Stimulated activated naive CD4-positive, alpha-beta T cell treated with Interleukin-2 at 50 U/mL for 16 hours (primary cell): ENCODE results near the gene ADGRB3.

Source experiments
- DNase-seq: peaks from one replicate; lab custom pipeline; 2025; lab: John Stamatoyannopoulos, UW

ADGRB3 gene

DNA sequence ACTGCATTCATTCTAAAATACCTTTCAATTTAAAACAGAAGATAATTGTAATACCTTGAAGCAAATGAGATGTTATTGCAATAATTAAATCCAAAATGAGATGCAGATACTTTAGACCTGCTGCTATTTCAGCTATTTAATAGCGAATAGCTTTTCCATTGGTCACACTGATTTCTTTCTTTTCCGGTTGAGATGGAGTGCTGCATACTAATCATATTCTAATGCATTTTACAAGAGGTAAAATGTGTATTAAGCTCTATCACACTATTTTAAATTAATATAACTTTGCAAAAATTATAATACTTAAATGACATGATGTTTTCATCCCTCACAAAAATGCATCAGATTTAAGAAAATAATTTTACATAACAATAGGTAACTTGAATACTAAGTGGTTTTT lies 74.0 kb downstream of the ADGRB3 start:
- DNase-seq: no peak

DNA sequence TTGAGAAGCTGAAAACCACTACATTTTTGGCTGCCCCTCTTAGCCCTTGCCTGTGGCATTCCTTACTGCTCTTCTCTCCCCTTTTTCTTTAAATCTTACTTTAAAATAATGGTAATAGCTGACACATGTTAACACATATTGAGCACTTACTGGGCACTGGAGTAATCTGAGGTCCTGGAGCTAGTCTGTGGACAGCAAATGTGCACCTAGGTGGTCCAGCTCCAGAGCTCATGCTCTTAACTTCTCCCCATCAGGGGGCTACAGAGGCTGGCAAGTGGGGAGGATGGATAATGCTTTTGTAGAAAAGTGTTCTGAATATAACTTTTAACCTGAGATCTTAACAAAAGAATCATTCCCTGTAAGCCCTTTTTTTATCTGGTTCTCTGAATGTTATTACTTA lies 74.8 kb downstream of the ADGRB3 start:
- DNase-seq: no peak

DNA sequence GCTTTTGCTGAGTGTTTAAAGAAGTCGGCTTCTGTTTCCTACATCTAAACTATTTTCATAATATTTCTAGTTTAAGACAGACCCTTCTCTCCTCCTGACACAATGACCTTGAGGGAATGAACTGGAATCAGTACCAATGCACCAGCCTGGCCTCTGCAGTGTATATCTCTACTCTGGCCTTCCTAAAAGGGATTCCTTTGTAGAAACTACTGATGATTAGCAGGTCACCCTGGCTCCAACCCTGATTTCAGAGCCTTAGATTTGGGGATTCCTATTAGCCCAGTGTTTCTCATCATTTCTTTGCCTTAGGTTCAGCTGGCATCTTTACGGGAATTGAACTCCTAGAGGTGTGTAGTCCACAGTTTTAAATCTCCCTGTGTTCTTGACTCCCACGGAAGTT lies 75.4 kb downstream of the ADGRB3 start:
- DNase-seq: no peak

DNA sequence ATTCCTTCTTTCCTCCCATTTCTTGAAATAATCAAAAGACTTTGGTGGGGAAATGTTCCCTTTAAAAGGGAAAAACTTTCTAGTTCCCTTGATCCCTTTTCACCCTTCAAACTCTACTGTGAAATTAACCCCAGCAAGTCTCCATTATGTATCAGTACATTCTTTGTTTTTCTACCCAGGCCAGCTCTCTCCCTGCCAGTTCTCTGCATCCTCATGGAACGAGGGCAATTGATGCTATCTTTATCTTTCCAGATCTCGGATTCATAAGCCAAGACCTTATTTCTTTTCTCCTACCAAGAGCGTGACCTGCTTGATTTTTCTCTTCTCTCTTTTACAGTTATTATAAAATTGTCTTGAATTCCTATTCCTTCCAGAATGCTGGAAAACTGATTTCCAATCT lies 75.8 kb downstream of the ADGRB3 start:
- no peak for DNase-seq

DNA sequence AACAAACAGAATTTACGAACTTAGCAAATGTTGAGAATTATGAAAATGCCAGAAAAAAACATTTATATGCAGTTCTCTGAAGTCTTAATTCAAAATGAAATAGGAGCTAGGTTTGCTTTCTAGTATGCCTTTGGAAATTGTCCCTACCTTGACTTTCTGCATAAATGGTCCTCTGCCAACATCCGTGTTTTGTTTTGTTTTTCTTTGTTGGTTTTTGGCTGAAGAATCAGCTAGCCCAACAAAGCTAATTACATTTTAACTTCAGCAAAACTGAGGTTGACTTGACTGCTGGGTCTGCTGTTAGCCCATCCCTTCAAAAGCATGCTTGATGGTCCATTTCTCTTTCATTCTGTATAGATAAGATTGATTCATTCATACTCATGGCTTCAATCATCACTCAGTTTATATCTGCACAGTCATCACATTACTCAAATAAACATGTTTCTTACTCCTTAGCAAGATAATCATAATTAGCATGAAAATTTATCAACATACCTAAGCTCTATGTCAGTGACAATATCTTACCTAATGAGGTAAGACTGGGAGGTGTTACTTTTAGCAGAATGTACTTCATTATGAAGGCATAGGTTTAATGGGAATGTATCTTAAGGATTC lies 76.4 kb downstream of the ADGRB3 start:
- DNase-seq: no peak

DNA sequence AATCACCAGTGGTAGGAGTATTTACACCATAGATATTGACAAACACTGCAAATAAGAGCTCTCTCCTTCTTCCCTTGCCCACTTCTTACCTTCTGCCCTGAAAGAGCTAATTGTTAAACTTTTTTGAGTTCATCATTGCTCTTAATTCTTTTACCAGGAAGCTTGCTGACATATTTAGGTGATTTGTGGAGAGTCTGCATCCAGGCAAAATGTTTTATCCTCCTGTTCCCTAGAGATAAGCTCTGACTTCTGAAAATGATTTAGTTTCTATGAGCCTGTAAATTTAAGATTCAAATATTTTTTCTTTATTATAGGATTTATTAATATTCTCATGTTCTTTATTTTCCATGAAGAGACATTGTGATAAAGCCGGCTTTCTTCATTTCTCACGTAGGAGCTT lies 81.5 kb downstream of the ADGRB3 start:
- no peak for DNase-seq

DNA sequence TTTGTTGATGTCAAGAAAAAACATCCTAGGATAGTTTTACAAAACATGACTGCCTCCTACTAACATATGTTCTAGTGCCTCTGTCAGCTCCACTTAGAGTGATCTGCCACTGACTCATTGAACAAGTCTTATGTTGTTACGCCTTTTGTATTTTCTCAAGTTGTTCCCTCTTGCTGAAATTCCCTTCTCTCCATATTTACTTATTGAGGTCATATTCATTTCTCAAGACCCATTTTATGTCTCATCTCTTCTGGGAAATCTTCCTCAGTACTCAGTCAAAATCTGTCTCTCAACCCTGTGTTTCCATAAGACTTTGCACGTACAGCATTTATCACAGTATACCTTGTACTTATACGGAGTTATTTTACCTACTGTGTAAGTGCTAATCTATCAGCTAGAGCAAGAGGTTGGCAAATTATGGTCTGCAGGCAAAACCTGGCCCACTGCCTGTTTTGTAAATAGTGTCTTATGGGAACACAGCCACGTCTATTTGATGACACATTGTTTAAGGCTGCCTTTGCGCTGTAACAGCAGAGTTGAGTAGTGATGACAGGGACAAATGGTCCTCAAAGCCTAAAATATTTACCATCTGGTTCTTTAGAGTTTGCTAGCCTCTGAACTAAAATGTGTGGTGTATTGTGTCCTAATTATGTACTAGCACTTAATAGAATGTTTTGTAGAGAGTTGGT lies 83.4 kb downstream of the ADGRB3 start:
- no peak for DNase-seq

DNA sequence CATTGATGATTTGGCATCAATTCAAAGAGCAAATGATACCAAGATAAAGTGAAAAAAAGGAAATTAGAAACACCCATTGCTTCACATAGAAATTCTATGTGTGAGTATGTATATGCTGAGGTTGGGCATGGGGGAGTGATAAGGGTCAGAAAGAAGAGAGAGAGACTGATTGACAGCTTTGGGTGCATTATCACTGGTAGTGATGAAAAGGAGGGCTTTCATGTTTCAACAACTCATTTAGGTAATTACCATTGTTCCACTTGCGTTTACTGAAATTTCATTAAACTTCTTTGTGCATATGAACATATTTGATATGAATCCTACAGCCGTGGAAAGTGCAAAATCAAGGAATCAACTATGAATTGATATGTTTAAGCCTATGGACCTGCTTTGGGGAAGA lies 84.7 kb downstream of the ADGRB3 start:
- DNase-seq: no peak

DNA sequence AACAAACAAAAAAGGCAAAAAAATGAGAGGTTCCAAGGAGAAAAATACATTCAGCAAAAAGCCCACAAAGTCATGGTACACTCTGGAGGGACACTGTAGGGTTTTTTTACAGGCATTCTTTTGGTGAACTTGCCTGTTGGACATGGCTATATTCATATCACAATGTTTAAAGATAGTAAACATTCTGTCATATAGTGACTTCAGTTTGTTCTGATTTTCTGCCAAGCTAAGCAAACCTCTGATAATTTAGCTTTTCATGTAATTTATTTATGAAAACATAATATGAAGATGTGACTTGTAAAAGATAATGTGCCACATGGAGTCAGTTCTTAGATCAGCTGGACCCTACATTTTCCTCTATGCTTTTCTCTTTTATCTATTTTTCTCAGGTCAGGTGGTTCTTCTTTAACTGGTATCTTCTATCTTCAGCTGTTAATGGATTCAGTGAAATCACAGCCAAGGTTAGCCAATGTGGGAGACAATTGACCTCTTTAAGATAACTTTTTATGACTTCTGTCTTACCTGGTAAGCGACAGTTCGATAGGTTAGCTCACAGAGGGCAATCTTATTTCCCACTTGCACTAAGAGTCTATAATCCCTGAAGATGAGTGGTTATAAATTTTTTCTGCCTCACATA lies 87.9 kb downstream of the ADGRB3 start:
- no peak for DNase-seq

DNA sequence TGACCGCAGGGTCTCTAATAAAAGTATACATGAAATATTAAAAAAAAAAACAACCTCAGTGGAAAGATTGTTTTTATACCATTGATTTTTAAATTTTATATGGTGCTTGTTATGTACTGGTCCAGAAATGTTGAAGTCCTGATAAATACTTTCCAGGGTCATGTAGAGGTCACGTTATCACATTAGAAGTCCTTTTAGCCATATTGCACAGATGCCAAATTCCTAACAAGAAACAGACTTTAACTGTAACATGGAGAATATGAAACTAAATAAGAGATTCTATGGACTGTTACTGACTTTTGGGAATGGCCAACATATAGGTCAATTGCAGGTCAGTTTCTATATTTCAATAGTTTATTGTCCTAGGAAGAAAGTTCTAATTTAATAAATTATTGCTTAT lies 89.0 kb downstream of the ADGRB3 start:
- no peak for DNase-seq

DNA sequence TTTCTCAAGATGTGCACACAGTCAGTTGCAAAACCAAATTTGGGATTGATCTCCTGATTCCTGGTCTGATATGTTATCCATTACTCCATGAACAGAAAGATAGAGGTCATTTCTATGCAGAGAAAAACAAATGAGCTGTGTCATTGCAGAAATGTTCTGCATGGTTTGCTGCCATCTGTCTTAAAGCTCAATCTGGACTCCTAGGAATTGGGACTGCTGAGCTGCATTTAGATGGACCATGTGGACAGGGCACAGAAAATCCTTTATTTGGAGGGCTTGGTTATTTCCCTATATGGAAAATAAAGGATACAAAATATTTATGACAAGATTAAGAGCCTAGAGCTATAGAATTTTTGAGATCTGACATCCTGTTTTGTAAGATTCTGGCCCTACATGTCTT lies 91.3 kb downstream of the ADGRB3 start:
- no peak for DNase-seq

DNA sequence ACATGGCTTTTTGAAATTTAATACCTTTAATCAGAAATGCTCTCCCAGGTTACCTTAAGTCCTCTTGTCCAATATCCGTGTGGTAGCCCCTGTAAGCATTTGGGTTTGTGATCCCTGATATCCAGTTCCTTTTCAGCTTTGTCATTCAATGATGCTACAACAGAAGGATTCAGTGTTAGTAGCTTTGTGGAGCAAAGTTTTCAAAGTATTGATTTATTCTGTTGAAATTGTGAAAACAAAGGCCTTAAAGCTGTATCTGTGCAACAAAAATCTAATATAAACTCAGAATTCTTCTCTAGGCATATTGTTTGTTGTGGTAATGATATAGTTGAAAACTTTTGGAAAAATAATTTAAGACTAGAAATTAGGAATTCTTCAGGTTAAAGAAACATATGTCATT lies 91.9 kb downstream of the ADGRB3 start:
- no peak for DNase-seq

DNA sequence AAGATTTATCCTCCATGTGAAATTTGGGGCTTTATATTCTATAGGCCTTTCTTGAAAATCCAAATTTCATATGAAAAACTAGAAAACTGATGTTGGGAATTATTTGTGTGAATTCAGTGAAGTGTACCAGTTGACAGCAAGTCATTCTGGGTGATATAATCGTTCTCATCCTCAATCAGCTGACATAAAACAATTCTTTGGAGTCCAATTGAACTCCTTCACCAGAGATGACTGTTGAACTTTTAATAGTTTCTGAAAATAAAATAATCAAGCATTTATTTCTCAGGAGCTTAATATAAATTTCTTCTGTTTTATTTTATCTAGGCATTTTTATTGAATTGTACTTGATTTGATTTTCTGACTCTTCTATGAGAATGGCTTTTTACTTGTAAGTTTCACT lies 92.6 kb downstream of the ADGRB3 start:
- no peak for DNase-seq

DNA sequence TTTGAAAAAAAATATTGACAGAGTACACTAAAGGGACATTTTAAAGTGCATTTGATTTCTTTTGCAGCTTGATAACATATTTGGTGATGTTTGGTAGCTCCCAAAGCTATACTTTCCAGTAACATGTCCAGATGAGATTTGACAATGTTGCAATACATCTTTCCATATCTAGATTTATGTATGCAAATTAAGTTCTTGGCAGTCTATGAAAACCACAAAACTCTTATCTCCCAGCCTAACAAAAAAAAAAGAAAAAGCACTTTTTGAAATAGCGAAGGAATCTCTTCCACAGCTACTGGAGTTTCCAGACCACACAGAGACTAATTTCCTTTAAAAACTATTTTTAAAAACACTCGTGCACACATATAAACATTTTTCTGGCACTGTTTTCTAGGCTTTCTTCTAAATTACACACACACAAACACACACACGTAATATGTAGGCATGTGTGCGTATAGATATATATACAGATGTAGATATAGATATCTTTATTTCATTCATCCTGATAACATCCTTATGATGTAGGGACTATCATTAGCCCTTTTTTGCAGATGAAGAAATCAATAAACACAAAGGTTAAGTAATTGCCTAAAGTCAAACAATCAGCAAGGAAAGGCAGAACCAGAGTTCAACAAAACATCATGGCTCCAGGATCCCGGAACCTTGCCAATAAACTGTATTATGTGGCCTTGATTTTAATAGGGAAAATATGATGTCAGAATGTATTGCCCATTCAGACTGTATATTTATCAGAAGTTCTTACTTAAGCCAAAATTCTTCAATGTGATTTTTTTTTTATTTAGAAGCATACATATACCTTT lies 93.3 kb downstream of the ADGRB3 start:
- DNase-seq: no peak

DNA sequence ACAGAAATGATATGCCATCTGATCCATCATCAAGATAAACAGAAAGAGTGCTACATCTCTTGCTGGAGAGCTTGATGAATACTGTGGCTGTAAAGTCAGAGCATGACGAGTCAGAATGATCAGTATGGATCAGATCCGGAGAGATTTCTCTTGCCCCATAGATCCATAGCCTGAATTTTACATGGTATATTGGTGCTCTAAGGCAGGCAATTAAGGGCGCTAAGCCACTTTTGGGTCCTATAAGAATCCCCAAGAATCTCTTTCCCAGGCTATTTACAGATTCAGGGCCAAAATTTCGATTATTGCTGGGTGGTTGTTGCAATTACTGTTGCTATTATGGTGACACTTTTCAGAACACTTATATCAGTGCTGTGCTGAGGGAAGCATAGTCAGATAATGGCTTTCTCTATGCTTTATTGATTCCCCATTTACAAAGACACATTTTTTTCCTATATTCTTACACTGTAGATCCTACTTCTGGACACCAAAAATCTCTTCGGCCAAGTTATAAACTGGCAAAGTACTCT lies 94.4 kb downstream of the ADGRB3 start:
- no peak for DNase-seq

DNA sequence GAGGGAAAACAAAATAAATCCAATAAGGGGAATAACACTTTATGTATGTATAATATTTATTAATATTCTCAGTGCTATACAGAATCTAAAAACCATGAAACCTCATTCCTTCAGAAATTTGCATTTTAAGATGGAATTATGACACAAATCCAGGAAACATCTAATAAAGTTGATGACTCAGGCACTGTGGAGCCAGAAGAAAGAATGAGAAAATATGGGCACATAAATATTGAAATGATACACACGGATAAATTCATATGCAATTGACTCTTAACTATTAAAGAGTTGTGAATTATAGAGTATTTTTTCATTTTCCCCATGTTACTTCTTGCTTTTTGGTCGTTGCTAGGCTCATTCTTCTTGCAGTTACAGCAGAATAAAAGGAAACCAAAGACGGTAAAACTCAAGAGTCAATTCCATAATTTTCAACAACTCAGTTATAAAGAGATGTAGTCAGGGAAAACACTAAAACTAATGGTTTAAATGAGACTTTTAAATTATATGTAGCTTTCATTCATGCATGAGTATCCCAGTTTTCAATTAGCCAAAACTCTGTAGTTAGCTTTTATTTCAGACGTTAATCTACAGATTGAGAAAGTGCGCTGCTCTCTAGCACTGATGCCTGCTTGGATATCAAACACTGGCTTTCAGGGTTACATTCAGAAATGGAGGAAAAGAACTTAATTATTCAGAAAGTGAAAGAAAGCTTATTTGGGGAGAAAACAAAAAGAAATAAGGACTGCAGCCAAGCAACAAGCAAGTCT lies 95.4 kb downstream of the ADGRB3 start:
- no peak for DNase-seq

DNA sequence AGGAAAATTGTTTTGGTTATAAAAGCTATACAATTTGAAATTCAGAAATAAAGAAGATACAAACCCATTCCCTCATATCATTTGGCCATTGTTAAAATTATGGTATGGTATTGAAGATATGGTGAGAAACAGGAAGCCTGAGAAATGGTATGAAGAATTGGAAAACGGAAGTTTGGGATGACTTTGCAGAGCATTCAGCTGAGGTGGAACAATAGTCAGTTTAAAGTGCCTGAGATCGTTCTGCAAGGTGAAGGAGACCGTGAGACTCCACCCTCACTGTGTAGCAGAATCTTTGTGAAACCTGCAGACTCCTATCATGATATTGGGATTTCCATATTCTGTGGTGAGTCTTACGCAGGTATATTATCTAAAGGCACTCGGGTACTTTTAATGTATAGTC lies 97.3 kb downstream of the ADGRB3 start:
- DNase-seq: no peak

DNA sequence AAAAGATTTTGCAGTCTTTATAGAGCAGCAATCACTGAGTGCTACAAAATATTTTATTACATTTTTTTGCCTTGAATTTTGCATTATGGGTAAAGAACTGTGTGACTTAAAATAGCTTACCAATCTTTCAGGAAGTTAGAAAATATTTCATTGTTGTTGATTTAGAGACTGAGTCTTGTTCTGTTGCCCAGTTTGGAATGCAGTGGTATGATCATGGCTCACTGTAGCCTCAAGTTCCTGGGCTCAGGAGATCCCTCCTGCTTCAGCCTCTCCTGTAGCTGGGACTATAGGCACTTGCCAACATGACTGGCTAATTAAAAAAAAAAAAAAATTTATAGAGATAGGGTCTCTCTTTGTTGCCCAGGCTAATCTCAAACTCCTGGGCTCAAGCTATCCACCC lies 100.8 kb downstream of the ADGRB3 start:
- DNase-seq: no peak

DNA sequence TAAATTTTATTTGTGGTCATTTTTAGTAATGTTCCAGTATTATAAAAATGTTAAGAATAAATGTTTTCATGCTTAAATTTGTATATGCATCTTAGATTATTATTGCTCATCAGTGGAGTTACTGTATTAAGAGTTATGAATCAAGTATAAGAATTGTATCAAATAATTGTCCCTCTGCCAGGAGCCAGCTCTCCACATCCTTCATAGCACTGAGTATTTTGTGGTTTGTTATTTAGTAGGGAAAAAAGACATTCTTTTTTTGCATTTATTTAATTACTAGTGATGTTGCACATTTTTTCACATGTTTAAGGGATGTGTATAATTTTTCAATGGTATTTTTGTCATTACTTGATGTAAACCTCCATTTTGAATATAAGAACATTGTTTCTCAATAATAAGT lies 102.0 kb downstream of the ADGRB3 start:
- no peak for DNase-seq

DNA sequence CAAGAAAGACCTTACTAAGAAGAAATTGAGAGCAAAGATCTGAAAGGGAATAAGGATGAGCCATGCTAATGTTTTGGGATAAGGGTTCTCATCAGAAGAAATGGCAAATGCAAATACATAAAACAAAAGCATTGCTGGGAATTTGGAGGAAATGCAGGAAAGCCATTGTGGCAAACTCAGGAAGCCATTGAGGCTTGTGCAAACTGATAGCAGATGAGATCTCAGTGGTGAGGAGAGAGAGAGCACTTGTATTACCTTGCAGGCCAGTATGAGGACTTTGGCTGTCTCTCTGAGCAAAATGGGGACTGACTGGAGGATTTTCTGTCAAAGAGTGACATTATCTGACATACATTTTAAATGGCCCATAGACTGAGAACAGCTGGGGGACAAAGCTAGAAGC lies 103.0 kb downstream of the ADGRB3 start:
- DNase-seq: no peak

DNA sequence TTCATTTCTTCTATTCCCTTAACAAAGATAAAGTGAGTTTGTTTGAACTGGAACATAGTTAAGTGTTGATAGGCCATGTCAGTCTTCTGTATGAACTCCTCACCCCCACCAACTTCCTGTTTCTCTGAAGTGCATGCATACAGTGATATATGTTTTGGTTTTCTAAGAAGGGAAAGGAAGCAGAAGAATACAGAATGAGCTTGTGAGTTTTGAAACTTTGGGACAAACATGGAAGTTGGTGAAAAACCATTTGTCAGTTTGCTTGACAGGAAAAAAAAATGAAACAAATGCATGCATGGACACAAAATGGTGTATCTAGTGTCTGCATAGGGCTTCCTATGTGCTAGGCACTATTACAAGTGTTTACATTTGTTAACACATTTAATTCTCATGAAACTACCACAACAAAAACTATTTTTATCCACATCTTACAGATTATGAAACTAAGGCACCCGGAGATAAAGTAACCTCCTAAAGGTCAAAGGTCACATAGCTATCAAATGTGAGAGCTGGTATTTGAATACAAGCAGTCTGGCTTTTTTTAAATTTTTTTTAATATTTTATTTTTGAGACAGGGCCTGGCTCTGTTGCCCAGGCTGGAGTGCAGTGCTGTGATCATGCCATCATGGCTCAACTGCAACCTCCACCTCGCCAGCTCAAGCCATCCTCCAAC lies 105.9 kb downstream of the ADGRB3 start:
- no peak for DNase-seq
